Fibroblast of the aortic adventitia (primary cell): Measurements from ENCODE around the gene GFRA1. TPM values are rescaled to one million over a fixed set of nuclear protein-coding genes. Genes with fewer than 3 reads are reported as not detected.

Experiments
- DNase-seq: peaks from one replicate; pipeline ENCODE4 v3.0.0-alpha.2; 2010; ENCODE audit warnings: low read depth
- H3K4me3 ChIP-seq: 2 replicates; pipeline ENCODE4 v1.5.1; 2011; ENCODE audit warnings: low read depth, mild to moderate bottlenecking, control low read depth, low read length, moderate library complexity
- CTCF ChIP-seq: IDR thresholded peaks from 2 replicates; pipeline ENCODE4 v1.5.1; 2011; ENCODE audit warnings: mild to moderate bottlenecking, low read length, control low read depth, inconsistent platforms; ENCODE audit not compliant: insufficient read depth
- total RNA-seq: library from RNA; depleted of rRNA; stranded (reverse); fragments of >200 nt; gene quantifications from 2 replicates; pipeline ENCODE4 v1.2.3, GENCODE V29; 2012; ENCODE audit warnings: low replicate concordance

Gene GFRA1
- total RNA-seq, 1 donor = 0.18 TPM

- no peak for TF ChIP-seq CTCF
- DNase-seq = no peak
- no peak overlapping the region for H3K4me3 ChIP-seq
Observed at GRCh38 chr10:116141246-116141645, 131.8 kb downstream of the GFRA1 start.

DNA sequence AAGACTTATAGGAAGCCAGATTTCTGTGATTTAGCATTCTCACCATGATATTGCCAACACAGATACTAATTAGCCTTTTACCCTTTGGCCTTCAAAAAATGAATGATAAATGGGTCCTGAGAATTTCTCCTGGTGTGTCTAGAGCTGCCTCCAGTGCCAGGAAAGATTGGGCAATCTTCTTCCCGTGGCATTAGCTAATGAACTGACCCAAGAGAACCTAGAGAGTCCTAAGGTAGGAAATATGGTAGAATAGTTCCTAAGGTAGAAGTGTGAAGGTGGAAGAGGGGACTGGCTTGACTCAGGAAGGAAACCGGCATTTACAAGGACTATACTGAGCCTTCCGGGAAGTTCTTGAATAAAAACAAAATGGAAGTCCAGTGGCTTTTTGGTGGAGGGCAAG, 133.1 kb downstream of the GFRA1 start:
- no peak for DNase-seq
- TF ChIP-seq CTCF = no peak
- no peak overlapping the region for H3K4me3 ChIP-seq

DNA sequence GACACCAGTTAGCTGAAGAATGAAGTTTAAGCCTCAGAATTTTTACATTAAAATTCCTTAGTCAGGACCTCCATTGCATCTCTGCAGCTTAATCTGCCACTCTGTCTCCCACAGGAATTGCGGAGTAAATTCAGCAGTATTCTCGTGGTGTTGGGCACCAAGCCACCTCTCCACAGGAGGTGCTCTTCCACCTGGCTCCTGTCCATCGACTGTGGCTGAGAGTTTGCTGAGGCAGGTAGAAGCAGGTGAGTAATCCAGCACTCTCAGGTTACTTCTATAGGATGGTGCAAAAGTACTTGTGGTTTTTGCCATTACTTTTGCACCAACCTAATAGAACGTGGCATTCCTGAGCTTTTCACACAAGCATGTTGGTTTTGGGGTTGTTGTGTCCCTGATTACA, 134.1 kb downstream of the GFRA1 start:
- TF ChIP-seq CTCF = no peak
- DNase-seq = no peak
- H3K4me3 ChIP-seq = no peak overlapping the region

GRCh38 chr10:116136261-116136660, 136.7 kb downstream of the GFRA1 start:
- no peak for DNase-seq
- H3K4me3 ChIP-seq = no peak overlapping the region
- TF ChIP-seq CTCF = no peak

DNA sequence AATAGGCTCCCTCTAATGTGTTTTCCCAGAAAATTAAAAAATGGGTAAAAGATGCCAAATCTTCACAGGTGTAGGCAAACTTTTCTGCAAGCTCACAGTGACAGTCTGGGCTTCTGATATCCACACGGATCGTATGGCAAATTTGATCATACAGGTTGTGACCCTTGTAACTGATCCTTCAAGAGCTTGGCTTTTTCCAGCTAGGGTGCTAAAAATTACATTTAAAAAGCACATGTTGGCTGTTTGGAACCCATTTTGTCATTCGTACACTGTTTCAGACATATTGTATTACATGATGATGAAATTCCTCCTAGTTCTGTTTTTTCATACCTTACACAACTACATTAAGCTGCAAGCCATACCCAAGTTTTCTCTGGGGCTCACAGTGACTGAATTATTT, 138.7 kb downstream of the GFRA1 start:
- no peak overlapping the region for H3K4me3 ChIP-seq
- TF ChIP-seq CTCF = no peak
- DNase-seq = no peak

DNA sequence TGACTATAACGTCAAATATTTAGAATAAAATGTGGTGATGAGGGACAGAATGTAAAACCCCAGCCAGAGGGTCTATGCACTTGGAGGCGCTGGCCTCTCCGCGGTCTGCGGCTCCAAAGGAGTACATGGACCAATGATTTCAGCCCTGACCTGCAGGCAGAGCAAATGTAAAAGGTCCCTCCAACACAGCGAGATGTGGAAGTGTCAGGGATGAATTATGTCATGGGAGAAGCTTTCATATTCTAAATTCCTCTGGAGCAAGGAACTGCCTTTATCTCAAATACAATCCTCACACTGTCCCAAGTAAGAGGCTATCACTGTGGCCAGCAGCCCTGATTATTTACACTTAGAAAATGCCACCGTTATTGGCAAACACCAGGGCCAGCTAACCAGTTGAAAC, 139.4 kb downstream of the GFRA1 start:
- no peak overlapping the region for H3K4me3 ChIP-seq
- no peak for DNase-seq
- no peak for TF ChIP-seq CTCF

DNA sequence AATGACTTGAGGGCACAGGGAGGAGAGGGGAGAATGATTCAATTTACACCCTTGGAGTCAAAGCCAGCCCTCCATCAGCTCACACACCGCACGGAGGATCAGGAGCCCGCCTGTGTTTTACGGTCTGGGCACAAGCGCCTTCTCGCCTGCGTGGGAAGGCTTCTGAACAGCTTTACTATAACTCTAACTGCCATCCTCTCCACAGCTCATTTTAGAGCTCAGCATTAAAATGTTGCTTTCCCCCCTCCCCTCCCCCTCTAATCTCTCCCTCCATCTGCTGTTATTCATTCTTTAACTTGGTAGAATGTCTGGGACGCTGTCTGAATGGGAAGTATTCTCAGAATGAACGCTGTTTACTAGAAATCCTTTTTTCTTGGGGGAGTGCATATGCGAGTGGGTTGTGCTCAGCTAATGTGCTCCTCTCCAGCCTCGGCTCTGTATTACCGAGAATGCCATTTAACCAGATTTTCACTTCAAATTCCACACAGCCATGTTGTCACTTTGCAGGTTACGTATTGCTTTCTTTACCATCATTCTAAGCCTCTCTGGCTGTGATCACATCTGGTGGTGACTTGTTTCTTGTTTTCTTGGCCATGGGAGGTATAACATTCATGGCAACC, 140.1 kb downstream of the GFRA1 start:
- no peak for DNase-seq
- H3K4me3 ChIP-seq = no peak overlapping the region
- no peak for TF ChIP-seq CTCF
